GM18508 (cell line): ENCODE data around the gene IFI27L2.
A peak's percentile ranks its signal among the peaks of the same experiment; 100 is the strongest.

Experiments used
- ATAC-seq: cut with Tn5 transposase; IDR thresholded peaks from one replicate; pipeline ENCODE4 v1.9.1; 2021; ENCODE audit warnings: moderate number of reproducible peaks; ENCODE audit not compliant: insufficient read depth, unreplicated experiment

Gene IFI27L2

DNA sequence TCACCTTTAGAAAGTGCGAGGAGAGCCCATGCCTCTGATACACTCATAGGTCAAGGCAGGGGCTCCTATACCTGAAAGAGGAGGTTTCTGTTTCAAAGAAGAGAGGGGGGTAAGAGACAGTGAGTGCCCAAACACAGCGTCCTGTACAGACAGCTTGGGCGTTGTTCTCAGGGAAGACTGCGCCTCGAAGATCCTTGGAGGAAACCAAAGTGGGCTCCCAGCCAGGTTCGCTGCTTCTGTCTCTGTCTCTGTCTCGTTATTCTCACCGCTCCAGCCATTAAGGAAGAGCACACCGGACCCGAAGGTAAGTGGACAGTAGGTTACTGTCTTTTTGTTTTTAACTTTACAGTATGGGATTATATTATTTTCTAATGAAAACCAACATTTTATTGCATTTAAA is 24.7 kb downstream of the IFI27L2 start:
- no peak for ATAC-seq

DNA sequence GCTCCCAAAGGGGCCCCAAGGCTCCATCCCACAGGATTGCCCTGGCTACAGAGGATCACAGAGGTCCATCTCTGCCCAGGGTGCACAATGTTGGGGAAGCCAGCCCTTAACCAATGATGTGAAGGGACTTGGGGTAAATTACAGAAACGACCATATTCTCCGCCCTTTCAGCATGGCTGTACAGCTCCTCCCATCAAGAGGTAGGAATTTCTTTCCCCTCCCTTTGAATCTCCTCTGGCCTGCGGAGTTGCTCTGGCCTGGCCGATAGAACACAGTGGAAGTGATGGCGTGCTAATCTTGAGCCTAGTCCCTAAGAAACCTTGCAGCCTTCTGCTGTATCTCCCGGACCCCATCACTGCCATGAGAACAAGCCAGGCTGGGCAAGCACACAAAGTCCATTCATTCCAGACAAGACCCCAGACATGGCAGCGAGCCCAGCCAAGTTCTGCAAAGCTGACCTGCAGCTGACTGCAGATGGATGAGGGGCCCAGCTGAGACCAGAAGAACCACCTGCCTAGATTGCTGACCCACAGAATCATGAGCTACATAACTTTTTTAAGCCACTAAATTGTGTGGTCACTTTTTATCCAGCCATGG is 25.8 kb downstream of the IFI27L2 start:
- no peak for ATAC-seq

DNA sequence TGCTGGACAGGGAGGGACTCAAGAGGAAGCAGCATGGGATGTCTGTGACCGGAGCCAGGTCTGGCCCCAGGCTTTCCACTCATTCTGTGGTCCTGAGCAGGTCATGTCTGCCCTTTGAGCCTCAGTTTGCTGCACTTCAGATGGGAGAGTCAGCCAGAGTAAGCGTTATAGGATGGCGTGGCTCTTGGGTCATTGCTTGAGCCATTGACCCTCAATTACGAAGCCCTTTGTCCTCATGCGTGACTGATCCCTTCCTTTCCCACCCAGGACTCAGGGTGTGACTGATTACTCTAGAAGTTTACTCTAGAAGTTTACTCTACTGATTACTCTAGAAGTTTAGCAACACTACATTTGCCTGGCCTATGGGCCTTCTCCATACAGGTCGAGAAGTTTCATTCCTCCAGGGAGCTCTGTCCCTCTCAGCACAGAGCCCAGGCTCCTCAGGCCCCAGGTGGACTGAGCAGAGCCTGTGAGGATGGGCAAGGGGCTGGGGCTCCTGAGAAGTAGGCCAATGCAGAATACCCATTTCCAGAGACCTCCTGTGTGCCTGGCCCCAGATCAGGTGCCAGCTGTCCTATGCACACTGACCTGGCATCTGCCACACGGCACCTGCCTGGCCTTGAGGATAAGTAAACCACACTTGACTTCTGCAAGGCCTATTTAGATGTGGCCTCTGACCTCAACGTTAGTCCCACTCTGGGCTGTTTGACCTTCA is 26.5 kb downstream of the IFI27L2 start:
- ATAC-seq = no peak

DNA sequence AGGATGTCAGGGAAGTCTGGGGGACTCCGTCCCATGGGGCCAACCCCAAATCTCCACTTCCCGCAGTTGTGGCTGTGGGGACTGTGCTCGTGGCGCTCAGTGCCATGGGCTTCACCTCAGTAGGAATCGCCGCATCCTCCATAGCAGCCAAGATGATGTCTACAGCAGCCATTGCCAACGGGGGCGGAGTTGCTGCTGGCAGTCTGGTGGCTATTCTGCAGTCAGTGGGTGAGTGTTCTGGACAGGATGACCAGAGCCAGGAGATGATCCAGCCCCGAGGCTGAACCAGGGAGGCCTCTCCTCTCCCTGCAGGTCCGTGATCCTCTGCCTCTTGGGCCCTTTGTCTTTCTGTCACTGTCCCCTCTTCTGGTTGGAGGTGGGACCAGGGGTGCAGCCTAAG is 27.7 kb downstream of the IFI27L2 start:
- no peak for ATAC-seq

DNA sequence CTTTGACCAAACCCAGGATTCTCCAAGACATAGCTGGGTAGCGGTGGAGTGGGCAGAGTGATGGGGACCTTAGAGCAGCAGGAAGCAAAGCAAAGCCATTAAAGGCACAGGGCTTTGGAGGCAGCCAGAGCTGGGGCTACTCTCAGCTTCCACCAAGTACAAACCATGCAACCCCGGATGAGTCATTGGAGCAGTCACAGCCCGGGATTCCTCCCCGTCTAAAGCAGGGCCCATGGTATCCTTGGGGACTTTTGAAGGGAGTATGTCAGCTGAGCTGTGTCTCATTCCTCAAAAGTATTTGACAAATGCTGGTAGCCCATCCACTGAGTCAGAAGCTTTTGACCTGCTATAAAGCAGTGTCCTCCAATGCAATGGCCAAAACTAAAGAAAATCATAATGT is 28.6 kb downstream of the IFI27L2 start:
- ATAC-seq = no peak

DNA sequence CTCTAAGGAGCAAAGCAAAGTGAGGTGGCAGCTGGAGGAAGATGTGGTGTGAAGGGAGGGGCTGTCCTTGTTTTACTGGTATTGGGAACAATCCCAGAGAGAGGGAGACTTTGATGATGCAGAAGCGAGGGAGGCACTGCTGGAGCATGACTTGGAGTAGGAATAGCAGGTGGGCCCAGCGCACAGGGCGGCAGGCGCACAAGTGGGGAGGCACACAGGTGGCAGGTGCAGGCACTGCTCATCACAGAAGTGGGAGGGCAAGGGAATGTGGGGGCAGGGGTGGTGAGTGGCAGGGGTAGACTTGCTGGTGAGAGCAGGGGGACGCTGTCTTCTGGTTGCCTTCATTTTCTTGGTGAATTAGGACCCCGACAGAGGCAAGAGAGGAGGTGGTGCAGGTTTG is 30.4 kb downstream of the IFI27L2 start:
- no peak for ATAC-seq

DNA sequence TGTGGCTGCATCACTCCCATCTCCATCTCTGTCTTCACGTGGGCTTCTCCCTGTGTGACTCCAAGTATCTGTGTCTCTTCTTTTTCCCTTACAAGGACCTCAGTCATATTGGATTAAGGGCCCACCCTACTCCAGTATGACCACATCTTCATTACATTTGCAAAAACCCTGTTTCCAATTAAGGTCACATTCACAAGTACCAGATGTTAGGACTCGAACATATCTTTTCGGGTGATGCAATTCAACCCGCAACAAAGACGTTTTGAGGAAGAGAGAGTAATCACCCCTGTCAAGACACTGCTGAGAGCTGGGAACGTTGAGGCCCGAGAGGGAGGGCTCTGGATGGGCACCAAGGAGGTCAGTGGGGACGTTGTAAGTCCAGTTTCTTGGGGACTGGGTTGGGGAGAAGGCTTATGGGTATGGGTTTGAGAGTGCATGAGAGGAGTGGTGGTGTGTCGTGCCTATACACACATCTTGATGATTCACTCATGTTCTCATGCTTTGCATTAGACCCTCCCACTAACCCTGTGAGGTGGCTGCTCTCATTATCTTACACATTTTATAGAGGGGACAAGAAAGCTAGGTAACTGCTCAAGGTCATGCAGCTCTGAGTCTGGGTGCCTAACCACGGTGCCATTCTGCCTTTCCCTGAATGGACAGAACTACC is 30.9 kb downstream of the IFI27L2 start:
- no peak for ATAC-seq

DNA sequence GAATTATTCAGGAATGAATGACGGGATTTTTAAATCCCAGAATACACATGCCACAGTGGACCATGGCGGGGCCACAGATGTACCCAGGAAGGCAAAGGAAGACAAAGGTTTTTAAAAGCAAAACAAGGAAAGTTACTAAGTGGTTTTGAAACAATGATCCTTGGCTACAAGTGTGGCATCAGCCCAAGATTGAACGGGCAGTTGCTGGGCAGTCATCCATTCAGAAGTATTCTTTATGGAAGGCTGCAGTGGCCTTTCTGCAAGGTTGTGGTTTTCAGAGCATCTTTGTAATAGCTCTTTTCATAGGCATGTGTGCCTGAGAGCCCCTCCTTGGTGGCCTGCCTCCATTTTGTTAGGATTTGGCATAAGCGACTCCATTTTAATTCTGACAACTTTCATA is 32.3 kb downstream of the IFI27L2 start:
- ATAC-seq = no peak

DNA sequence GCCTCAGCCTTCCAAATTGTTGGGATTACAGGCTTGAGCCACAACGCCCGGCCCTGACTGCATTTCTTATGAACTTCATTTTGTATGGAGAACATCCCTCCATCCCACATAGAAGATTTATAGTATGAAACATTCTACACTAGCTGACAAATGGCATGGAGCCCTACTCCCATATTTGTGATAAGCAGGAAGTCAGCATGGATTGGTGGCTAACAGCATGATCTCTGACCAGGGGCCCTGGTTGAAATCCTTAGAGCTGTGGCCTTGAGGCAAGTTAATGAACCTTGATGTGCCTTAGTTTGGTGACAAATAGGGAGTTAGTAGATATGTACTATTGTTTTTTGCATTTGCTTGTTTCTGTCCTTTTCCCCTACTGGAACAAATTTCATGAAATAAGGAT is 36.0 kb downstream of the IFI27L2 start:
- no peak for ATAC-seq

DNA sequence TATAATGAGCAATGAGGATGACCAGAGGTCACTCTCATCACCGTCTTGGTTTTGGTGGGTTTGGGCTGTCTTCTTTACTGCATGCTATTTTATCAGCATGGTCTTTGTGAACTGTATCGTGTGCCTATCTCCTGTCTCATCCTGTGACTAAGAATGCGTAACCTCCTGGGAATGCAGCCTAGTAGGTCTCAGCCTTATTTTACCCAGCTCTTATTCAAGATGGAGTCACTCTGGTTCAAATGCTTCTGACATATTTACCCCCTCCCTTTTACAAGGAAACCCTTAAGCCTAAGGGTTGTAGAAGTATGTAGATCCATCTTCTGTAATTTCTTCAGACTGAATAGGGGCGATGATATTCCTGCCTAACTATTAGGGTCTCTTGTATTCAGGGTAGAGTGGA is 39.9 kb downstream of the IFI27L2 start:
- no peak for ATAC-seq

DNA sequence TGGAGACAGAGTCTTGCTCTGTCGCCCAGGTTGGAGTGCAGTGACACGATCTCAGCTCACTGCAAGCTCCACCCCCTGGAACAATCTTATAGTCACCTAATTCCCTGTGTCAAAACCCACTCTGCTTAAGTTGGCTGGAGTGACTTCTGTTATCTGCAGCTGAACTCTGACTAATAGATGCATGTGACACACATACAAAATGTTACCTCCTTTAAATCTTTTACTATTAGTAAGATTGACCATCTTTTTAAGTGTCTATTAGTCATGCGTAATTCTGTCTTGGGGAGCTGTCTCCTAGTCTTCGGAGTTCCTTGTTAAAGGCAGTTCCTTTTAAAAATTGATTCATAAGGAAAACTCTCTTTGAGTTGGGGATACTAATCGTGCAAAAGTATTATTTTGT is 40.9 kb downstream of the IFI27L2 start:
- no peak for ATAC-seq

DNA sequence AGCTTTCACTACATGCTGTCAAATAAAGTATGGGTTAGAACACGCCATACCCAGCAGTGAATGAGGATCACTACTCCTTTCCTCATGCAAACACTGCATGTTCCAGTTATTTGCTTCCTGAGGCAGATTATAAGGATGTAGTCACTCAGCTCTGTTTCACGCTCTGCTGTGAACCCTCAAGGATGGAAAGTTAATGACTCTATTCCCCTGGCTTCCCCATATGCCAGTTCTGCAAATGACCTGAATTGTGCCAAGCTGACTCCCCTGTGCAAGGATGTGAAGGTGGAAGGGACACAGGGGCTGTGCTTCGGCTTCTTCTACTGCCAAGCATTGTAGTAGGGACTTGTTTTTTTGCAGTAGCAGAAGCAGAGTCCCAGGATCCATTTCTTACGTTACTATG is 41.5 kb downstream of the IFI27L2 start:
- no peak for ATAC-seq

DNA sequence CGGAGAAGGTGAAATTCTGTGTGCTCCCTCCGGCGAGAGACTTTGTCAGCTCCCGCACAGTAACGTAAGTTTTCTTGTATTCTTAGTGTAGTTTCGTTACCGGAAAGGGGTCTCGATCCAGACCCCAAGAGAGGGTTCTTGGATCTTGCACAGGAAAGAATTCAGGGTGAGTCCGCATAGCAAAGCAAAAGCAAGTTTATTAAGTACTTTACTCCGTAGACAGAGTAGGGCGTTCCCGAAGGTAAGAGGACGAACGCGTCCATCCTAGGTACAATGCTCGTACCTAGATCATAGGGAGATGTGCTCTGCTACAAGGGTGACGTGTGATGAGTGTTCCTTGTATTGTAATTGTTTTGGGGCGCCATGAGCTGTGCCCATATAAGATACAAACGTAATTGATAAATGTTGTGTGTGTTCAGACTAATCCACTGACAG is 48.0 kb downstream of the IFI27L2 start:
- peak; percentile 20 for ATAC-seq

DNA sequence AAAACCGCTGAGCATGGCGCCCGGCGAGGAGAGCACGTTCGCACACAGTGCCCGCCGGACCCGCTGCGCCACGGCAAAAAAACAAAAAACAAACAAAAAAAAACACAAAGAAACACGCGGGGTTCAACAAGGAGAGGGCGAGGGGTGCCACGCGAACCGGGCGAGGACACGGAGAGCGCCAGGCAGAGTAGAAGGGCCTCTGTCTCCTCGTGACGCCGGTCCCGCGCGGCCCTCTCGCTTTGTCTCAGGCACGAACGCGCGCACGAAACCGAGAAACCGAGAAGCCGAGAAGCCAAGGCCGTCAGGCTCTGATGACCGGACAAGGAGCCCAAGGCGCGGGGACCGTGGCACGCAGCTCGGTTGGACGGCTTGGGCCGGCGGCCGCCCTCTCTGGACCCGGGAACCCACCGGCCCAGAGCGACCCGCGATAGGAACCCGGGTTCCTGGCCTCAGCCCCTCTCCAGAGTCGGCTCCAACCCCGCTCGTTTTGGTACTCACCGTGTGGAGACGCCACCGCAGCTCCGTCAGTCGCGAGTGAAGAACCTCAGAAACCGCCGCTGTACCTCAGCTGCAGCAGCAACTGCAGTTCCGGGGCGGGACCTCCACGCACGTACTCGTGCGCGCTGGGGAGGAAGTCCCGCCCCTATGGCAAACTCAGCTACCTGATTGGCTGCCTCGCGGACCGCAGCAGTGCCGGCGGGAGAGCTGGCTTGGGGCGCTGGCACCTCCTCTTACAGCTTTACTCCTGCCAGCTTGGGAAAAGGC is 48.6 kb downstream of the IFI27L2 start, which contains the start of the genes DDX24 and IFI27L1:
TSS of gene DDX24 (minus strand) at position 582 of the 765 bp plus-strand sequence. CDS start 1,460 bp downstream, outside the sequence.
TSS of gene IFI27L1 (plus strand) at position 690 of the 765 bp plus-strand sequence. CDS start 15,628 bp downstream, outside the sequence.
- peak; percentile 79 for ATAC-seq

DNA sequence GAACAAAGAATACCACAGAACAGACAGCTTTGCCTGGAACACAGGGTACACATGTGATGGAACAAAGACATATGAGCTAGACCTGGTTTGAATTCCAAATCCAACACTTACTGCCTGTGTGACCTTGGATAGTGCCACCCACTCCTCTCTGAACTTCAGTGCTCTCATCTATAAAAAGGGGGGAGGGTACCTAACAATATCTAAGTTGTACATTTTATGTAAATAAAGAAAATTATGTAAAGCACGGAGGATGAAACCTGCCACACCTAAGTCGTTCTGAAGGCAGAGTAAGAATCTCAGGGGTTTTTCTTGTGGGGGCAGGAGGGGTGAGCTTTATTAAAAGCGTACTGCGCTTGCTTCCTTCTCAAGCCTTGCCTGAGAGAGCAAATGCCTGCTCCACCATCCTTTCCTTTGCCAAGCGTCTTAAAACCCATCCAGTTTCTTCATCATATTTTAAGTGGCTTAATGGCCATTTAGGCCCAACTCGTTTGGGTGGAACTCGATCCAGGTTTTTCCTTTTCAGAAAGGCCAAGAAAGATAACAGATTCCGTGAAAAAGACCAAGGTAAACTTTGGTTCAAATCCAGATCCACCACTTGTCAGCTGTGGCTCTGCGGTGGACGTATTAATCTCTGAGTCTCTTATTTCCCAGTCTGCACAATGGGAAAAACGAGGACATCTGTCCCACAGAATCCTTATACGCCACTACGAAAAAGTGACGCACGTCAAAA is 49.3 kb downstream of the IFI27L2 start:
- no peak for ATAC-seq

DNA sequence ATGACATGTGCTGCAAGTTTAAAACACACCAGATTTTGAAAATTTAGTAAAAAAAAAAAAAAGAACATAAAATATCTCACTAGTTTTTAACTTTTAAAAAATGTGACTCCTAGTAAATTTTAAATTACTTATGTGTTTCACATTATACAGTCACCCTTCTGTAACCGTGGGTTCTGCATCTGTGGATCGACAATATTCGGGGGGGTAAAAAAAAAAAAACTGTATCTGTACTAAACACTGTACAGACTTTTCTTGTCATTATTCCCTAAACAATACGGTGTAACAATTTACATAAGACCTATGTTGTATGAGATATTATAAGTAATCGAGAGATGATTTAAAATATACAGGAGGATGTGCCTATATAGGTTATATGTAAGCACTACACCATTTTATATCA is 51.6 kb downstream of the IFI27L2 start:
- no peak for ATAC-seq
